NCI-H446 treated with DMSO at 0.1 percent for 48 hours (cell line): ENCODE data around the gene MBNL3.

ENCODE experiments used
- DNase-seq: peaks from one replicate; lab custom pipeline; 2025; lab: John Stamatoyannopoulos, UW

The MBNL3 gene

GRCh38 chrX:132414404-132414803 lies 74.4 kb downstream of the MBNL3 start:
- DNase-seq: no peak

GRCh38 chrX:132413459-132413858 lies 75.4 kb downstream of the MBNL3 start:
- DNase-seq: no peak

GRCh38 chrX:132412208-132412607 lies 76.6 kb downstream of the MBNL3 start:
- DNase-seq: no peak

- no peak for DNase-seq
Measured at GRCh38 chrX:132411310-132411977, 77.4 kb downstream of the MBNL3 start.

GRCh38 chrX:132409780-132410556 lies 78.9 kb downstream of the MBNL3 start:
- DNase-seq: no peak

- DNase-seq: no peak
Measured at GRCh38 chrX:132407691-132408090, 81.1 kb downstream of the MBNL3 start.

GRCh38 chrX:132406106-132406505 lies 82.7 kb downstream of the MBNL3 start:
- no peak for DNase-seq

- no peak for DNase-seq
Measured at GRCh38 chrX:132404266-132404665, 84.6 kb downstream of the MBNL3 start.

GRCh38 chrX:132401935-132402334 lies 86.9 kb downstream of the MBNL3 start:
- no peak for DNase-seq

GRCh38 chrX:132400706-132401105 lies 88.1 kb downstream of the MBNL3 start:
- no peak for DNase-seq

GRCh38 chrX:132395645-132396044 lies 93.2 kb downstream of the MBNL3 start:
- DNase-seq: no peak

GRCh38 chrX:132395026-132395425 lies 93.8 kb downstream of the MBNL3 start:
- DNase-seq: no peak

GRCh38 chrX:132394591-132394990 lies 94.2 kb downstream of the MBNL3 start:
- no peak for DNase-seq

- DNase-seq: no peak
Measured at GRCh38 chrX:132393992-132394391, 94.8 kb downstream of the MBNL3 start.

GRCh38 chrX:132393485-132393884 lies 95.4 kb downstream of the MBNL3 start:
- DNase-seq: no peak

GRCh38 chrX:132393085-132393484 lies 95.8 kb downstream of the MBNL3 start:
- no peak for DNase-seq

- no peak for DNase-seq
Measured at GRCh38 chrX:132390792-132391191, 98.0 kb downstream of the MBNL3 start.

- DNase-seq: no peak
Measured at GRCh38 chrX:132389480-132389879, 99.4 kb downstream of the MBNL3 start.

- DNase-seq: no peak
Measured at GRCh38 chrX:132388371-132388770, 100.5 kb downstream of the MBNL3 start.

- no peak for DNase-seq
Measured at GRCh38 chrX:132384301-132384700, 104.5 kb downstream of the MBNL3 start.

GRCh38 chrX:132382068-132382467 lies 106.8 kb downstream of the MBNL3 start:
- no peak for DNase-seq

- no peak for DNase-seq
Measured at GRCh38 chrX:132378281-132378680, 110.6 kb downstream of the MBNL3 start.

GRCh38 chrX:132375941-132376340 lies 112.9 kb downstream of the MBNL3 start:
- DNase-seq: no peak

- no peak for DNase-seq
Measured at GRCh38 chrX:132373610-132374009, 115.2 kb downstream of the MBNL3 start.
